GM12801 (cell line): ENCODE measurements around the gene RBX1.

Experiments
- TF ChIP-seq, protein P1 (sequence below): IDR thresholded peaks from one replicate; pipeline ENCODE4 v1.5.1; 2011; ENCODE audit warnings: control low read depth; ENCODE audit not compliant: insufficient read length; ENCODE audit errors: extremely low read depth

Gene RBX1

DNA sequence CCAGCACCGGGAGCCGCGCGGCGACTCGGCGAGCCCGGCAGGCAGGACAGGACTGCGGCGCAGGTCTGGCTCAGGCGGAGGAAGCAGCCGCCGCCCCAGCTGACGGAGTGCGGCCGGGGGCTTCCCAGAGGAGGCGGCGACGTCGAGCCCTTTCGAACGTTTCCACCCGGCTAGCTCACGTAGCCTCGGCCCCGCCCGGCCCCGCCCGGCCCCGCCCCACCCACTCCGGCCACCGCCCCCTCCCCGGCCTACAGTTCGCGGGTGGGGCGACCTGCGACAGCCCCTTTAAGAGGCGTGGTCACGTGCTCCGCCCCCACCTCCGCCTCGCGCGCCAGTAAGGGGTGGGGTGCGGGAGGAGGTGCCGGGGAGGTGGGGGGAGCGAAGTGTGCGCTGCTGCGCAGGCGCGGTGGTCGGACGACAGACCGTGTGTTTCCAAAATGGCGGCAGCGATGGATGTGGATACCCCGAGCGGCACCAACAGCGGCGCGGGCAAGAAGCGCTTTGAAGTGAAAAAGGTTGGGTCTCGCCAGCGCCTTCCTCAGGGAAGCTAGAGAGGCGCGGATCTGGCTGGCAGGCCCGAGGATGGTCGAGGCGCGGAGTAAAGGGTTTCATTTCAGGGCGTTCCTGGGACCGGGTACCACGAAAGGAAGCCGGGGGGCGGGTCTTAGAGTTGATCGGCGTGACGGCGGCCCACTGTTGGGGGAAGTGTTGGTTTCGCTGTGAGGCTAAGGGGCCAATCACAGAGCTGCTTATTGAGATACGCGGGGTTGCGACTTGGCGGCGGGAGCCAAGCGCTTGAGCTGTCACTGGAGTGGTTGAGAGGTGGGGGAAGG lies at the start of gene RBX1:
Gene RBX1 (plus strand): TSS at position 417 of the 833 bp plus-strand sequence. CDS start 21 bp downstream, at position 438.
- TF ChIP-seq, protein P1, sequence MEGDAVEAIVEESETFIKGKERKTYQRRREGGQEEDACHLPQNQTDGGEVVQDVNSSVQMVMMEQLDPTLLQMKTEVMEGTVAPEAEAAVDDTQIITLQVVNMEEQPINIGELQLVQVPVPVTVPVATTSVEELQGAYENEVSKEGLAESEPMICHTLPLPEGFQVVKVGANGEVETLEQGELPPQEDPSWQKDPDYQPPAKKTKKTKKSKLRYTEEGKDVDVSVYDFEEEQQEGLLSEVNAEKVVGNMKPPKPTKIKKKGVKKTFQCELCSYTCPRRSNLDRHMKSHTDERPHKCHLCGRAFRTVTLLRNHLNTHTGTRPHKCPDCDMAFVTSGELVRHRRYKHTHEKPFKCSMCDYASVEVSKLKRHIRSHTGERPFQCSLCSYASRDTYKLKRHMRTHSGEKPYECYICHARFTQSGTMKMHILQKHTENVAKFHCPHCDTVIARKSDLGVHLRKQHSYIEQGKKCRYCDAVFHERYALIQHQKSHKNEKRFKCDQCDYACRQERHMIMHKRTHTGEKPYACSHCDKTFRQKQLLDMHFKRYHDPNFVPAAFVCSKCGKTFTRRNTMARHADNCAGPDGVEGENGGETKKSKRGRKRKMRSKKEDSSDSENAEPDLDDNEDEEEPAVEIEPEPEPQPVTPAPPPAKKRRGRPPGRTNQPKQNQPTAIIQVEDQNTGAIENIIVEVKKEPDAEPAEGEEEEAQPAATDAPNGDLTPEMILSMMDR: no peak

DNA sequence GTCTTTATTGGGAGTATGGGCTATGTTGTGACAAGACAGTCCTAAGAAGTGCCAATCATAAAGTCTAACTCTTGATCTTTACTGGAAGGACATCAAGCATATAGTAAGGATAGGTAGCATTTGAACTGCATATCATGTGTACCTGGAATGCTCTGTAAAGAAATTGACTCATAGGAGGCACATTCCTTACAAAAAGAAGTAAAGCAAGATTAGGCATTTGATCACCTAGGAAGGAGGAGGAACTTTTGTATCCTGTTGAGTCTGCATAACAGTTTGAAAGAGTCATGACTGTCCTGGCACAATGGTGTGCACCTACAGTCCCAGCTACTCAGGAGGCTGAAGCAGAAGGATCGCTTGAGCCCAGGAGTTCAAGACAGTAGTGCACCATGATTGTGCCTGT lies 47.1 kb upstream of the RBX1 start:
- TF ChIP-seq, protein P1: no peak

DNA sequence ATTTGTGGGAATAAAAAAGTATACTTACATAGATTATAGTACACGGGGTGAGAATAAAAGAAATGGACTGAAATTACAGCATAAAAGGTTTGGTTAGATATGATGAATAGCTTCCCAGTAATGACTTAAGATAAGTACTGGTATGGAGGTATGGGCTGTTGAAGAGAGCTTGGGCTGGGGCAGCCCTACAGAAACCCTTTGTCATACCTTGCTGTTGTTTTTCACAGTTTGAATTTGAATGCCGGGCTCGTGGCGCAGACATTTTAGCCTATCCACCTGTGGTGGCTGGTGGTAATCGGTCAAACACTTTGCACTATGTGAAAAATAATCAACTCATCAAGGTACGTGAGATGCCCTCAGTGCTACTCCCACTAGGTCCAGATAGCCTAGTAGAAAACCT lies 42.3 kb upstream of the RBX1 start:
- TF ChIP-seq, protein P1: no peak

DNA sequence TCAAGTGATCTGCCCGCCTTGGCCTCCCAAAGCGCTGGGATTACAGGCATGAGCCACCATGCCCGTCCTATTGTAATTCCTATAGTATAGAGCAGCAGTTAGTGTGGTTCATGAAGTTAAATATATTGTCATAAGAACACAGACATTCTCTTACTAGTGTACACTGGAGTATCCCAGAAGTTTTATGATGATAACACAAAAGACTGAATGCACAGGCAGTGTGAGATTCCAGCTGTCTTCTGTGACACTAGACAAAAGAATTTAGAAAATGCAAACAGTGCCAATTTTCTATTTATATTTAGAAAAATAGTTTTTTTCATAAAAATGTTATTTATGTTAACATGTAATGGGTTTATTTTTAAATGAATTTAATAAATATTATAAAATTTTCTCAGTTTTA lies 39.4 kb upstream of the RBX1 start:
- TF ChIP-seq, protein P1: no peak

DNA sequence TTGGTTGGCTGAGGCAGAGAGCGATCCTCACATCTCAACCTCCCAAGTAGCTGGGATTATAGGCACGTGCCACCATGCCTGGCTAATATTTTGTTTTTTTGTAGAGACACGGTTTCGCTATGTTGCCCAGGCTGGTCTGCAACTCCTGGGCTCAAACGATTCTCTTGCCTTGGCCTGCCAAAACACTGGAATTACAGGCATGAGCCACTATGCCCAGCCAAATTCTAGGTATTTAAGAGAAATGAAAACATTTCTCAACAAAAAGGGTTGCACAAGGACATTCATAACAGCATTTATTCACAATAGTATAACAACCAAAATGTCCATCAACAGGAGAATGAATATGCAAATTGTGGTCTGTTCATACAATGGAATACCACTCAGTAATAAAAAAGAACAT lies 31.7 kb upstream of the RBX1 start:
- TF ChIP-seq, protein P1: no peak

DNA sequence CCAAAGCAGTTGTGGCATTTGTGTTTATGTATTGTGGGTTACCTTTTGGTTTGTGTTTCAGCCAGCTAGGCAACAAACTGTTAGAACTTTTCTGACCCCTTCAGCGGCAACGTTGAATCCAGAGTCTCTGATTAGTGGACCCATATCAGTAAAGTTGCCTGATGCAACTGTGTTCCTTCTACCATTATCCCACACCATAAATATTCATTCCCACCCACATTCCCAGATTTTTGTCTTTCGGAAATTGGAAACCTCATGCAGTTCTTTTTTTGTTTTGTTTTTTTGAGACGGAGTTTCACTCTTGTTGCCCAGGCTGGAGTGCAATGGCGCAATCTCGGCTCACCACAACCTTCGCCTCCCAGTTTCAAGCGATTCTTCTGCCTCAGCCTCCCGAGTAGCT lies 30.7 kb upstream of the RBX1 start:
- TF ChIP-seq, protein P1: no peak

DNA sequence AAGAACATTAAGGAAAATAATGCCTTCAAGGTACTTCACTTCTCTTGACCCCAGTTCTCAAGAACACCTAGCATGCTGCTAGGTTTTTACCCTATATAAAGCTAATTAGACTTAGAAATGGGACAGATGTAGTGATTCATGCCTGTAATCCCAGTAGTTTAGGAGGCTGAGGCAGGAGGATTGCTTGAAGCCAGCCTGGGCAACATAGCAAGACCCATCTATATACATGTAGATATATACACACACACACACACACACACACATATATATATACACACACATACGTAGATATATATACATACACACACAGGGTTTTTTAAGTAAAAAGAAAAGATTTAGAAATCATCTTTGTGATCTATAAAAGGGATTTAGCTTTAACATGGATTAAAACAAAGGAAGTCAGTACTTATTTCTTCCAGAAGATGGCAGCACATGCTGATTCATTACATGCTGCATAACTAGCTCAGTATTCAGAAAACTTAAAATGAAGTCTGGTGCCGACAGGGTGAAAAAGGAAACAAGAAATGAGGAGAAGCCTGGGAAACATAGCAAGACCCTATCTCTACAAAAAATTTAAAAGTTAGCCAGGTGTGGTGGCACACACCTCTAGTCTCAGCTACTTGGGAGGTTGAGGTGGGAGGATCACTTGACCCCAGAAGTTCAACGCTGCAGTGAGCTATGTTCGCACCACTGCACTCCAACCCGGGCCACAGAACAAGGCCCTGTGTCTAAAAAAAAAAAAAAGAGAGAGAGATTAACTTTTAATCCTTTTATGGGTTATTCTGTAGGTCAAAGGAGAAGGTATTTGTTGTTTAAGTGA lies 28.5 kb upstream of the RBX1 start:
- TF ChIP-seq, protein P1: no peak
